Esophagus squamous epithelium (tissue), 5 donors: ENCODE results near the gene CA10. TPM values are rescaled to one million over a fixed set of nuclear protein-coding genes. Genes with fewer than 3 reads are reported as not detected.

ENCODE experiments used
- DNase-seq: peaks from one replicate; lab custom pipeline; 2025; lab: John Stamatoyannopoulos, UW
- H3K27ac ChIP-seq, 4 donors: fragments of 200-600 bp; sonication (generic); one replicate each; pipeline ENCODE4 v1.5.1; 2016 to 2019; ENCODE audit warnings: mild to moderate bottlenecking in 1 of 4
- H3K27me3 ChIP-seq, 4 donors: fragments of 200-600 bp; sonication (generic); 1 replicate in 3 of 4; 2 replicates in 1 of 4; pipeline versions ENCODE4 v1.5.1 to v1.6.0; 2017 to 2021; ENCODE audit warnings: antibody characterized with exemption in 1 of 4
- H3K36me3 ChIP-seq, 3 donors: fragments of 200-600 bp; sonication (generic); one replicate each; pipeline ENCODE4 v1.5.1; 2016 to 2019
- H3K4me1 ChIP-seq, 3 donors: fragments of 200-600 bp; sonication (generic); one replicate each; pipeline ENCODE4 v1.5.1; 2017 to 2019
- H3K4me3 ChIP-seq, 4 donors: fragments of 200-600 bp; sonication (generic); 1 replicate in 3 of 4; 2 replicates in 1 of 4; pipeline ENCODE4 v1.5.1; 2016 to 2019; ENCODE audit warnings: mild to moderate bottlenecking in 2 of 4, moderate library complexity in 1 of 4
- H3K9me3 ChIP-seq, 3 donors: fragments of 200-600 bp; sonication (generic); one replicate each; pipeline ENCODE4 v1.5.1; 2016 to 2019
- CTCF ChIP-seq, 6 experiments: fragments of 450-650 bp in 4 of 6; fragments of 200-600 bp in 2 of 6; sonication (generic) in 2 of 6; IDR thresholded peaks; one replicate each; pipeline ENCODE4 v1.5.1; 2016 to 2019; ENCODE audit warnings: antibody characterized with exemption in 6 of 6, mild to moderate bottlenecking in 4 of 6, moderate library complexity in 4 of 6
- POLR2A ChIP-seq, 4 donors: fragments of 450-650 bp; IDR thresholded peaks; one replicate each; pipeline ENCODE4 v1.6.1; 2017; ENCODE audit warnings: antibody characterized with exemption in 4 of 4, mild to moderate bottlenecking in 4 of 4, moderate library complexity in 3 of 4
- WGBS, 2 donors: methylation state at CpG; one replicate each; pipeline ENCODE4 v1.1.5; 2018; 5-methylcytosine and 5-hydroxymethylcytosine counted together
- intact Hi-C: fragments of 100-400 bp; cut with DNase I; formaldehyde crosslinking; loops from one replicate; pipeline ENCODE4 v1.15.0; 2022
- total RNA-seq, 4 donors: library from RNA; depleted of rRNA; stranded (reverse); fragments of >200 nt; gene quantifications; one replicate each; pipeline ENCODE4 v1.1.0, GENCODE V29; 2016
- donor health status: DM: yes; HTN: yes; CAD: no.

The CA10 gene
- total RNA-seq, 4 donors from 2014 or later: 0.38 TPM; not detected in 3

- Histone ChIP-seq H3K36me3 (no peaks in the 10 kb centered on the region), H3K4me1 (no peaks in the 10 kb centered on the region), H3K9me3 (no peaks in the 10 kb centered on the region), H3K4me3 (no peak overlapping the region), H3K27ac (no peak overlapping the region), H3K27me3 (peaks cover 0 to 19% (median 0%) of the 10 kb centered on the region in 4 donors)
- intact Hi-C loops: no loop called here
- no peak for DNase-seq
- no peak for TF ChIP-seq CTCF (IDR thresholded peaks at IDR 0.05)
- no peak for TF ChIP-seq POLR2A (IDR thresholded peaks at IDR 0.05)
Observed at GRCh38 chr17:51852603-51853002, 305.9 kb downstream of the CA10 start.

- Histone ChIP-seq H3K36me3 (no peaks in the 10 kb centered on the region), H3K27ac (no peak overlapping the region), H3K9me3 (no peaks in the 10 kb centered on the region), H3K27me3 (peaks cover 0 to 14% (median 0%) of the 10 kb centered on the region in 4 donors), H3K4me3 (no peak overlapping the region), H3K4me1 (no peaks in the 10 kb centered on the region)
- 33 to 45% methylated on average over 3 of the region's 3 CpGs for WGBS, 2 donors
- DNase-seq: no peak
- intact Hi-C loops: no loop called here
- TF ChIP-seq POLR2A (IDR thresholded peaks at IDR 0.05): no peak
- TF ChIP-seq CTCF (IDR thresholded peaks at IDR 0.05): no peak
Observed at GRCh38 chr17:51850201-51850600, 308.3 kb downstream of the CA10 start.

GRCh38 chr17:51848451-51848850 lies 310.1 kb downstream of the CA10 start:
- no peak for TF ChIP-seq CTCF (IDR thresholded peaks at IDR 0.05)
- TF ChIP-seq POLR2A (IDR thresholded peaks at IDR 0.05): no peak
- Histone ChIP-seq H3K4me1 (no peaks in the 10 kb centered on the region), H3K27ac (no peak overlapping the region), H3K36me3 (no peaks in the 10 kb centered on the region), H3K27me3 (peaks cover 0 to 3% (median 0%) of the 10 kb centered on the region in 4 donors), H3K4me3 (no peak overlapping the region), H3K9me3 (no peaks in the 10 kb centered on the region)
- WGBS, 2 donors: 55% methylated on average over 3 of the region's 3 CpGs
- intact Hi-C loops: no loop called here
- no peak for DNase-seq

GRCh38 chr17:51846566-51846965 lies 311.9 kb downstream of the CA10 start:
- TF ChIP-seq CTCF (IDR thresholded peaks at IDR 0.05) (no peak), POLR2A (IDR thresholded peaks at IDR 0.05) (no peak)
- Histone ChIP-seq H3K4me3 (no peak overlapping the region), H3K36me3 (no peaks in the 10 kb centered on the region), H3K27ac (no peak overlapping the region), H3K27me3 (peaks cover 0 to 3% (median 0%) of the 10 kb centered on the region in 4 donors), H3K9me3 (no peaks in the 10 kb centered on the region), H3K4me1 (no peaks in the 10 kb centered on the region)
- intact Hi-C loops: no loop called here
- no peak for DNase-seq
- 98 to 100% methylated on average over 3 to 4 of the region's 4 CpGs for WGBS, 2 donors

- WGBS, 2 donors: 50% methylated on average over 2 to 3 of the region's 3 CpGs
- Histone ChIP-seq H3K4me3 (no peak overlapping the region), H3K4me1 (no peaks in the 10 kb centered on the region), H3K9me3 (no peaks in the 10 kb centered on the region), H3K36me3 (no peaks in the 10 kb centered on the region), H3K27me3 (peaks cover 0 to 3% (median 0%) of the 10 kb centered on the region in 4 donors), H3K27ac (no peak overlapping the region)
- DNase-seq: no peak
- TF ChIP-seq CTCF (IDR thresholded peaks at IDR 0.05) (no peak), POLR2A (IDR thresholded peaks at IDR 0.05) (no peak)
- intact Hi-C loops: no loop called here
Observed at GRCh38 chr17:51845776-51846175, 312.7 kb downstream of the CA10 start.
